ENCODE measurements around the gene ARHGEF7. TPM values are rescaled to one million over a fixed set of nuclear protein-coding genes. Genes with fewer than 3 reads are reported as not detected.

The ARHGEF7 gene
- total RNA-seq, 1 experiment from 2014 or later: 46.2 TPM

GRCh38 chr13:111318386-111318785 lies 203.3 kb downstream of the ARHGEF7 start:
- POLR2A ChIA-PET: no interaction called here
- Histone ChIP-seq H3K9ac (ENCODE audit: low read length) (no peak overlapping the region), H3K9me2 (ENCODE audit: insufficient read depth) (no peaks in the 10 kb centered on the region), H3K4me3 (replicated peaks in 1 of 2; ENCODE audit: low read depth in 1 of 2, low read length in 2 of 2) (no peak overlapping the region), H3K27ac (ENCODE audit: low read depth, low read length) (no peak overlapping the region), H3K79me2 (ENCODE audit: insufficient read depth, low read length) (no peaks in the 10 kb centered on the region), H2AFZ (ENCODE audit: low read depth, low read length, poor library complexity, severe bottlenecking) (no peak overlapping the region), H3K36me3 (ENCODE audit: control insufficient read depth in 1 of 2, insufficient read depth in 2 of 2, low read length in 2 of 2) (no peaks in the 10 kb centered on the region), H3K4me2 (ENCODE audit: low read length) (no peak overlapping the region), H3K9me3 (ENCODE audit: control insufficient read depth in 1 of 2, insufficient read depth in 1 of 2, low read depth in 1 of 2, low read length in 2 of 2) (no peaks in the 10 kb centered on the region), H3K27me3 (ENCODE audit: insufficient read depth, low read length) (no peaks in the 10 kb centered on the region), H3K4me1 (ENCODE audit: control insufficient read depth in 1 of 2, insufficient read depth in 2 of 2, low read length in 2 of 2) (no peaks in the 10 kb centered on the region), H4K20me1 (ENCODE audit: insufficient read depth) (no peaks in the 10 kb centered on the region)
- RAD21 ChIA-PET (ENCODE audit: low non-redundant PET in 1 of 2, low total read pairs in 2 of 2, uncharacterized antibody in 2 of 2, unreplicated experiment in 2 of 2): no interaction called here
- intact Hi-C loops (cut with micrococcal nuclease): loop anchor here (10.0 kb wide), 1 partner anchor 64 kb away; no protein-coding TSS in a partner anchor
- CTCF ChIA-PET: no interaction called here
- no TSS peak for BruUV-seq (replicated peaks)
- DNase-seq (ENCODE audit: low read depth, low spot score): no peak
- TF ChIP-seq RAD21 (IDR thresholded peaks at IDR 0.05; ENCODE audit: low read depth) (no peak), POLR2AphosphoS5 (IDR thresholded peaks at IDR 0.05; ENCODE audit: low read depth, low read length) (no peak), MAX (IDR thresholded peaks at IDR 0.05) (no peak), EZH2phosphoT487 (IDR thresholded peaks at IDR 0.05; ENCODE audit: borderline replicate concordance) (no peak), CBX3 (IDR thresholded peaks at IDR 0.05; ENCODE audit: low read depth) (no peak), SIN3A (IDR thresholded peaks at IDR 0.05; ENCODE audit: low read depth) (no peak), ZFX (IDR thresholded peaks at IDR 0.05) (no peak), ZBTB33 (IDR thresholded peaks at IDR 0.05; ENCODE audit: extremely low read depth, insufficient replicate concordance, low read length) (no peak), ZNF274 (IDR thresholded peaks at IDR 0.05; ENCODE audit: low read depth, low read length) (no peak), JUND (IDR thresholded peaks at IDR 0.05) (no peak)
- no peak for ATAC-seq
